Left colon (tissue), 2 donors: Measurements from ENCODE around the gene ICA1. TPM values are rescaled to one million over a fixed set of nuclear protein-coding genes. Genes with fewer than 3 reads are reported as not detected.
A peak's percentile ranks its signal among the peaks of the same experiment; 100 is the strongest.

Source experiments
- ATAC-seq: fragments of 200-7000 bp; cut with Tn5 transposase; one replicate; pipeline ENCODE4 v1.9.1; 2020; ENCODE audit warnings: mild to moderate bottlenecking, moderate library complexity
- DNase-seq, 2 donors: peaks; one replicate each; pipeline ENCODE4 v3.0.0-alpha.2; 2020
- intact Hi-C, 2 donors: fragments of 100-400 bp; cut with DNase I in 1 of 2; cut with micrococcal nuclease in 1 of 2; formaldehyde crosslinking; loops; one replicate each; pipeline versions ENCODE4 v1.11.2 to v1.14.0; 2022; cut with DNase I, micrococcal nuclease
- total RNA-seq, 2 donors: library from RNA; stranded (reverse); fragmentation: NEBNext Ultra II Directional; extraction: Animal tissue kit (Norgen Biotek cat#: 25700); gene quantifications; one replicate each; pipeline ENCODE4 v1.2.1, GENCODE V29; 2021
- donor health status: DM: no; HTN: no; CAD: no.
- donor health status: DM: yes; HTN: yes; CAD: no.

ICA1 gene
- total RNA-seq, 2 donors from 2014 or later = 34.2 to 66.1 TPM

GRCh38 chr7:8211725-8212096 is 50.3 kb downstream of the ICA1 start:
- no peak for ATAC-seq
- intact Hi-C loops = loop anchor here in 1 of 2 donors (10.0 kb wide), 2 partner anchors 547 to 617 kb away; no protein-coding TSS in a partner anchor
- DNase-seq = no peak

GRCh38 chr7:8210845-8211724 is 50.9 kb downstream of the ICA1 start:
- ATAC-seq = no peak
- intact Hi-C loops = loop anchor here in 1 of 2 donors (10.0 kb wide), 2 partner anchors 546 to 616 kb away; no protein-coding TSS in a partner anchor

DNA sequence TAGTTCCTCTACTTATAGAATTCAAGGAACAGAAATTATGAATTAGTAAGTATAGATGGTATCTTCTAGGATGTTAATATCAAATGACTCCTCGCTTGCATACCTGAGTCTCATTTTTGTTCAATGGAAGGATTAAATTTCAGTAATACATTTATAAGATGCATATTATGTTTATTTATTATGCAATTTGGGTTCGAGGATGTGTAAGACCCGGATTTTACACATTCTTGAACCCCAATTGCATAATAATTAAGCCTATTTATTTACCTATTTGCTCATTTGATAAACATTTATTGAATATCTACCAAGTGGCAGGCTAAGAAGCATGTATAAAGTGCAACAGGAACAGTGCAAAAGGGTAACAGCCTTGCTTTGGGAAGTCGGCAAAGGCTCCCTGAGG is 52.6 kb downstream of the ICA1 start:
- DNase-seq = no peak
- intact Hi-C loops = no loop called here
- ATAC-seq = no peak

More at GRCh38 chr7:8210845-8211724, 50.9 kb downstream of the ICA1 start:
- no peak for DNase-seq

DNA sequence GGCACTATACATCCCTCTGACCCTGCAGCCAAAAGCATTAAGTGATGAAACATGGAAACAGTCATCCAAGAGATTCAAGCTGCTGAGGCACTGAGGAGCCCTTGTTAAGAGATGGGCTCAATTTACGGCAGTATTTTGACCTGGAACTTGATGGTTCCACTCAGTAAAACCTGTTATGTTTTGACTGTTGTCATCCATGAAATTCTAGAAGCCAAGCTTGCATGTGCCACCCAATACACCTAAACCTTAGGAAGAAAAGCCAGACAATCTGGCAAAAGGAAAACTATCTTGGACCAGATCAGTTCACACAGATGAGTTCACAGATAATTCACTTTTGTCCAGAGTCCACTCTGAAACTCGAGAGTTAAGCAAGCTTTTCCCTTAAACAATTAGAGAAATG is 53.2 kb downstream of the ICA1 start:
- intact Hi-C loops = no loop called here
- ATAC-seq = no peak
- no peak for DNase-seq

GRCh38 chr7:8206956-8207355 is 55.0 kb downstream of the ICA1 start:
- intact Hi-C loops = no loop called here
- ATAC-seq = no peak
- no peak for DNase-seq

DNA sequence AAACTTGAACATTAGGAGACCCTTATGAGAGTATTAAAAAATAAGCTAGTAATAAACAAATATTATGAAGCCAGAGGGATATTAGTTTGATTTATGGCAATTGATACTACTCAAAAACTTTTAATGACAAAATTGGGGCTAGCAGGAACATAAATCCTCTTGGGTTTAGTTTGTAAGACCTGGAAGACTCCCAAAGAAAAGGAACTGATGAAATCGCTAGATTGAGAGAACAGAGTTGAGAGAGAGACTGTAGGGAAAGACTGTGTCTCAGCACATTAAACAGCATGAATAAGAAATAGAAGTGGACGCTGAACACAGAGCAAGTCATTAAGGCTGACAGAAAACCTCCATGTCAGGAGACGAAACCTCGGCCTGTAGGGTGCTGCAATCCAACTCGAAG is 56.4 kb downstream of the ICA1 start:
- ATAC-seq (no peak), DNase-seq (no peak)
- intact Hi-C loops = no loop called here

DNA sequence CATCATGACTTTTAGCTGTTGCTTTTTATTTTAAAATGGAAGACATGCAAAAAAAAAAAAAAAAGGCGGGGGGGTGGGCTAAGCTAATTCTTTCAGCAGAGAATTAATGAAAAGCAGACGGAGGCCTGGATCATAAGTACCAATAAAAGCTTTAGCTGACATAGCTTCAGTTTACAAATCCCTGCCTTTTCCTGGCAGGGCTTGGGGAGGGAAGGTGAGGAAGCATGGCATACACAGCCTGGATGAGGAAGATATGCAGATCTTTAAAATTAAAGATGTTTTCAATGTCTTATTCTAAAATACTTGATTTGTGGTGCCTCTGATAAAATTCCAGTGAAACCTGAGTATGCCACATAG is 57.0 kb downstream of the ICA1 start:
- DNase-seq (no peak), ATAC-seq (no peak)
- intact Hi-C loops = no loop called here

DNA sequence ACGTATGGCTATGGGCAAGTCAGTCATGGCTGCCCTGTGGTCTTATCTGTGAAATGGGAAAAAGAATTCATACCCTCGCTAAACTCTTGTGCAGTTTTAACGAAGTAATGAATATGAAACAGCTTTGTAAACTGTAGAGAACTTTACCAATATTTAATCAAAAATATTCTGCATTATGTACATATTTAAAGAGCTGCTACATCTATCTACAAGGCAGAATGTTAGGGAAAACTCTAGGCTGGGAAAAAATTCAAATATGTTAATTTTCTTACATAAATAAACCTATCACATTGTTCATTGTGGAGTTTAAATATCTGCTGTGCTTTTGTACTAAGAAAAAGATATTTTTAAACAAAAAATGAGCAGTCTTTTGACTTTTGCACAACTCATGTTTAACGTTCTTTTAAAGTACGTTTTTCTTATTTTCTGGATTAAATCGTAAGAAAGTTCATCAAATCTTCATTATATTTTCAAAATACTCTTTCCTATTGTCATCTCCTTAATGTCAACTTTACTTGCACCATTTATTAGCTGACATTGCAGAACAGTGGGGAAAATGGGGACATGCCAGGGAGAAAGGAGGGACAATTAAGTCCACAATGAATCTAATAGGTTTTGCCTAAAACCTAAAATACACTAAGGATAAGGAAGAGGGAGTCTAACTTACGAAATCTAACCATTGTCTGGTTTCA is 57.5 kb downstream of the ICA1 start:
- DNase-seq (no peak), ATAC-seq (no peak)
- intact Hi-C loops = no loop called here

GRCh38 chr7:8201846-8202441 is 60.0 kb downstream of the ICA1 start:
- ATAC-seq (no peak), DNase-seq (no peak)
- intact Hi-C loops = no loop called here

GRCh38 chr7:8200717-8201116 is 61.2 kb downstream of the ICA1 start:
- DNase-seq = no peak

GRCh38 chr7:8200316-8200715 is 61.7 kb downstream of the ICA1 start:
- no peak for DNase-seq
- no peak for ATAC-seq

More at GRCh38 chr7:8200717-8201116, 61.2 kb downstream of the ICA1 start:
- intact Hi-C loops = no loop called here
- ATAC-seq = no peak

GRCh38 chr7:8197994-8198698 is 63.8 kb downstream of the ICA1 start:
- intact Hi-C loops = no loop called here
- ATAC-seq = no peak
- DNase-seq = no peak

More at GRCh38 chr7:8200316-8200715, 61.7 kb downstream of the ICA1 start:
- intact Hi-C loops = no loop called here

DNA sequence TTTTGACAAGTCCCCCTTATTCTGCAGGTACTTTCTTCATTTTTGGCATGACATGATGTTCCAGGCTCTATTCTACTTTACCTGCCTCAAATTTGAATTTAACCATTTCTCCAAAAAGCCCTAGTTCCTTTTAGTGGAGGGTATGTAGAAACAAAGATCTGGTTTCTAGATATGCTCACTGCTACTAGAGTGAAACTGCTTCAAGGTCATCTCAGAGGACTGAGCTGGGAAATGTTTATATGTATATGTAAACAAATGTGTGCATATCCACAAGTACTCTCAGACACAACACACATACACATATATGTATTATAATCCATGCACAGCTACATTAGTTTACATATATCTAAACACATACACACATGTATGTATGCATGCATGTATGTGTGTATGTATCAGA is 69.1 kb downstream of the ICA1 start:
- DNase-seq (no peak), ATAC-seq (no peak)
- intact Hi-C loops = no loop called here

DNA sequence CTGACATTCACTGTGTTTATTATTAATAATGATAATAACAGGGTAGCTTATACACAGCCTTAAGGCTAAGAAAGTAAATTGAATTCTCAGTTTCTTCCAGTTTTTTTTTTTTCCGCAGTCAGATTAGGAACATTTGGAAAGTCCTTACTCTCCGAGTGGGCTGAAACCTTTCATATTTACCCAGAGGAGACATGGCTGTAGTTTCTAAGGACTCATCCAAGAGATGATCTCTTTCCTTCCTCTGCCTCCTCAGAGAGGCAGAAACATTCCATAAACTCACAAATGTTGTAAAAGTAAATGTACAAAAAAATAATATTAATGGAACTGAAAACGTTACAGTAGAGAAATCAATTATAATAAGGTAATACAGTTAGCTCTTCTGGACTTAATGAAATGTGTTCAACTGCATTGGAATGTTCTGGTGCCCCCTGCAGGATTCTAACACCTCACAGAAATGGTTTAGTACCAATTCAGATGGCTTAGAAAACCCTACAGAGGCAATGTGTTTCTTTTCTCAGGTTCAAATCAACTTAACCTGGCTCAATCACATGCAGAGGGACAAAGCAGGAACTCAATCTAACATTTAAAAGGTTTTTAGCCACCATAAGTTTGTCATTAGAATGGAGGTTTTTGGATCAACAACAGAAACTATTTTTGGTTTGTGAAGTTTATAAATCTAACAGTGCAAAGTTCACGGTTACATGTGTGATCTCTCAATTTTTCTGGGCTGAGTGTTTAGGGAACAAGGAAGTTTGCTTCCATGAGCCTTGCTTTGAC is 71.7 kb downstream of the ICA1 start:
- peak in 1 of 2 donors; percentile 63 for DNase-seq
- ATAC-seq = peak; percentile 65
- intact Hi-C loops = no loop called here

DNA sequence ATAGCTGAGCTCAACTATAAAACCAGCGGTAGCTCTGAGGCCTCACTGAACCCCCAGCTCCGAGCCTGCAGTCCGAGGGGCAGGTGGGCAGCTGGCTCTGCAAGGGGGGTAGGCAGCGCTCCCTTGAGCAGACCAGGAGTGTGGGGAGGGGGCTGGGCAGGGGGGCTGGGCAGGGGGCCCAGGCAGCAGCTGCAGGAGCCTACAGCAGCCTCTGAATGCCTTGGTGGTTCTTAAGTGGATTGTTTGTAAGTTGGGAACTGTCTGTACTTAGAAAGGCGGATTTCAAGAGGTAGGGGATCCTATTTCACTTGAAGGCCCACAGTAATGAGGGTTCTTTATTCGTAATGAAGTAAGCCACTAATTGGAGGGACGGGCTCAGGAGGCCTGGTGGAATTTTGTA is 72.3 kb downstream of the ICA1 start:
- DNase-seq (no peak), ATAC-seq (no peak)
- intact Hi-C loops = no loop called here

DNA sequence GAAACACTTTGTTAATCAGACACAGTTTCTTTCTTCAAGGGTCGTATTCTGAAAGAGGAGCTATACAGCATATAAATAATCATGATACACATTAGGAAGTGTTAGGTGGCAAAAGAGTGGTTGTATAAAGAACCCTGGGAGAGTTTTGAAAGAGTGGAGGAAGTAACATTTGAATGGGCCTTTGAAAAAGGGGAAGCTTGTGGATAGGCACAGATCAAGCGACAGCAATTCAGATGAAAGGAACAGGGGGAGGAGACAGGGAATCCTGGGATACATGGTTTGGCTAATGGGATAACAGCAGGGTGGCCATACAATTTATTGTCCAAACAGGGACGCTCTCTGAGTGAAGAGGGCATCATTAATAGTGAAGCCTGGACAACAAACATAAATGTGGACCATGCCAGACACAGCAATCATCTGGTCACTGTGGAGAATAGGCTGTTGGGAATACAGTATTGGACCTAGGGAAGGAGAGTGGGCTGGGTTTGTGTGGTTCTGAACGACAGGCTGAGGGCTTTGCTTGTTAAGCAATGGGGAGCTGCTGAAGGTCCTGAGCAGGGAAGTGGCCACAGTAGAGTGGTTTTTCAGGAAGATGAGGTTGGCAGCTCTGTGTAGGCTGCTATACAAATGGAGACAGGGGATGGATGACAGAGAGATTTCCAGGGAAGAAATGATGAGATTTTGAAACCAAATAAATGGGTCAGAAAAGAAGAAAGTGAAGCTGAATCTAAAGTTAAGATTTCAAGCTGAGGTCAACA is 75.9 kb downstream of the ICA1 start:
- intact Hi-C loops = no loop called here
- DNase-seq (no peak), ATAC-seq (no peak)

DNA sequence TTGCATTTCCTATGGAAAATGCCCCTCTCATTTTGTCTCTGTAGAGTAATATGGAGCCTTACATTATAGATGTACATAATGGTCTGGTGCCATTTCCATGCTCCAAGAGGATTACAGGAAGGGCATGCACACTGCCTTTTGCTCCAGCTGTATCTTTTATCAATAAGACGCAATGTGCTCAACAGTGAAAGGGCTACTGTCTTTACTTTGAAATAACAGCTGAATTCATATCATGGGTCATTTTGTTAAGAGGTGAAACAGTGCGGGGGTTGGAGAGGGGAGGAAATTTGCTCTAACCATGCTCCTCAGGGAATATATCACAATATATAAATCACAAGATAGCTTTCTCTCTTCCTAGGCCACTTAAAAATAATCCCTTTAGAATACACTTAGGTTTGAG is 77.7 kb downstream of the ICA1 start:
- ATAC-seq (no peak), DNase-seq (no peak)
- intact Hi-C loops = no loop called here

DNA sequence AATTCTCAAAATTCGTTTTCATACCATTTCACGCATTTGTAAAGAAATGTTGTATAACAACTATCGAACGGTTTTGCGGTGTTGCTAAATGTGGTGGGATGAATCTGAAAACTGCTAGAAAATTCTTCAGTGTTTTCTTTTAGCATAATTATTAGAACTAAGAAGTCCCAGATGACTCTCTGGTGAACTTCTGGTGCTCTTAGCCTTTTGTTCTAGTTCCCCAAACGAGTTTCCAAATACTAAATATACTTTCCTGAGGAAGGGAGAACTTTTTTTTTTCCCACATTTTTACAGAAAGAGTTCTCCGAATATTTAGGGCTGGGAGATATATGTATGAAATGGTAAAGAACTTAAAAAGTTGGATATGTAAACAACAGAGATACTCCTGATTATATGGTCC is 82.5 kb downstream of the ICA1 start:
- ATAC-seq = no peak
- no peak for DNase-seq
- intact Hi-C loops = no loop called here
